Tibial artery (tissue), 4 donors: ENCODE results near the gene ADGRV1.

Experiments used
- DNase-seq, 2 donors: peaks; one replicate each; pipeline ENCODE4 v3.0.0-alpha.2; 2019
- H3K27ac ChIP-seq, 2 donors: fragments of 200-600 bp; sonication (generic) in 1 of 2; 1 replicate in 1 of 2; 2 replicates in 1 of 2; pipeline ENCODE4 v1.5.1; 2018 to 2019; ENCODE audit warnings: mild to moderate bottlenecking in 1 of 2
- H3K27me3 ChIP-seq, 2 donors: fragments of 200-600 bp; sonication (generic) in 1 of 2; one replicate each; pipeline versions ENCODE4 v1.5.1 to v1.6.0; 2016 to 2019
- H3K36me3 ChIP-seq, 3 donors: fragments of 200-600 bp; sonication (generic) in 2 of 3; one replicate each; pipeline ENCODE4 v1.5.1; 2016 to 2019; ENCODE audit warnings: mild to moderate bottlenecking in 2 of 3
- H3K4me1 ChIP-seq, 4 donors: fragments of 200-600 bp; sonication (generic) in 2 of 4; 1 replicate in 3 of 4; 2 replicates in 1 of 4; pipeline ENCODE4 v1.5.1; 2016 to 2019
- H3K4me3 ChIP-seq, 2 donors: fragments of 200-600 bp; sonication (generic) in 1 of 2; 1 replicate in 1 of 2; 2 replicates in 1 of 2; pipeline ENCODE4 v1.5.1; 2018 to 2019; ENCODE audit warnings: mild to moderate bottlenecking in 2 of 2
- H3K9me3 ChIP-seq, 3 donors: fragments of 200-600 bp; sonication (generic) in 1 of 3; one replicate each; pipeline ENCODE4 v1.5.1; 2016 to 2019
- CTCF ChIP-seq, 2 experiments: fragments of 200-600 bp in 1 of 2; fragments of 450-650 bp in 1 of 2; IDR thresholded peaks; one replicate each; pipeline ENCODE4 v1.5.1; 2017 to 2019; ENCODE audit warnings: antibody characterized with exemption in 2 of 2, mild to moderate bottlenecking in 1 of 2, moderate library complexity in 1 of 2
- intact Hi-C: fragments of 100-400 bp; cut with DNase I; formaldehyde crosslinking; loops from one replicate; pipeline ENCODE4 v1.15.0; 2023; ENCODE audit warnings: low total_unique reads

ADGRV1 gene

DNA sequence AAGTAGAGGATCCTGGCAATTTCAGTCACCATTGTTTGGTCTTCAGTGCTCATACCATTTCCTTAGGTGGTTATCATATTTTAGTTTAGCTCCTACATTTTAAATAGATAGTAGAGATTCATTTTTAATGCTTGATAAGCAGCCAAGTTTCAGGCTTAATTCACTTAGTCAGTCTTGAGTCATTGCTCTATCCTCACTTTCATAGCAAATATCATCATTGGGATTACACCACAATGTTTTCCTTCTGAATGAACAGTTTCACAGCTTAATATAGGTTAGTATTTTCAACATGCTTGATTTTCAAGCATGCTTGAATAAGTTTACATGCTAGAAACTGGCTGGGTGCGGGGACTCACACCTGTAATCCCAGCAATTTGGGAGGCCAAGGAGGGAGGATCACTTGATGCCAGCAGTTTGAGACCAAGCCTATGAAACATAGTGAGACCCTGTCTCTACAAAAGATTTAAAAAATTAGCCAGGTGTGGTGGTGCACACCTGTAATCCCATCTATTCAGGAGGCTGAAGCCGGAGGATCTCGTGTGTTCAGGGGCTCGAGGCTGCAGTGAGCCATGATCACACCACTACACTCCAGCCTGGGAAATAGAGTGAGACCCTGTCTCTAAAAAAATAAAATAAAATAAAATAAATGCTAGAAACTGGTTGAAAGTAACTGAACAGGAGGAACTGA lies 339.9 kb downstream of the ADGRV1 start:
- TF ChIP-seq CTCF (IDR thresholded peaks at IDR 0.05): no peak
- intact Hi-C loops: no loop called here
- H3K4me3 ChIP-seq: no peak overlapping the region
- H3K9me3 ChIP-seq: no peaks in the 10 kb centered on the region
- no peaks in the 10 kb centered on the region for H3K36me3 ChIP-seq
- peaks cover 0 to 11% (median 3%) of the 10 kb centered on the region in 4 donors for H3K4me1 ChIP-seq
- H3K27me3 ChIP-seq: no peaks in the 10 kb centered on the region
- DNase-seq: no peak
- H3K27ac ChIP-seq: no peak overlapping the region

- no peaks in the 10 kb centered on the region for H3K27me3 ChIP-seq
- H3K9me3 ChIP-seq: no peaks in the 10 kb centered on the region
- no peak overlapping the region for H3K27ac ChIP-seq
- H3K4me3 ChIP-seq: no peak overlapping the region
- peaks cover 0 to 11% (median 4%) of the 10 kb centered on the region in 4 donors for H3K4me1 ChIP-seq
- intact Hi-C loops: no loop called here
- no peaks in the 10 kb centered on the region for H3K36me3 ChIP-seq
- DNase-seq: no peak
- TF ChIP-seq CTCF (IDR thresholded peaks at IDR 0.05): no peak
These were observed 340.5 kb downstream of the ADGRV1 start for GRCh38 chr5:90899014-90899604.

DNA sequence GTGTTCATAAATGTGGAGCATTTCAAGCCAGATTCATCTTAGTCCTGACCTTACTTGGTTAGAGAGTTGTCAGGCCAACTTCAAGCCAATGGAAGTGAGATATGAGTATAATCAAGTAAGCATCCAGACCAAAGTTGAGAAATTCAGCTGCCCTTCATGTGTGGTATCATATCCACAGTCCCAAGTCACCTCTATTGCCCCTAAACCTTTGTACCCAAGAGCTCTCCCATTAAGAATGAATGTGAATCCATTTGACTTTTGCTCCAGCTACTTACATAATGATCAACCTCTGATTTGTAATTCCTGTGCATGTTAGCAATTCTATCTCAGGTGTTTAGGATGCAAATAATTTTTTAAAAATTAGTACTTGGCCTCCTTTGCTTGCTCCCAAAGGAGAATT lies 342.7 kb downstream of the ADGRV1 start:
- Histone ChIP-seq H3K27ac (no peak overlapping the region), H3K27me3 (no peaks in the 10 kb centered on the region), H3K36me3 (no peaks in the 10 kb centered on the region), H3K4me1 (peaks cover 0 to 11% (median 4%) of the 10 kb centered on the region in 4 donors), H3K9me3 (no peaks in the 10 kb centered on the region), H3K4me3 (no peak overlapping the region)
- intact Hi-C loops: no loop called here
- TF ChIP-seq CTCF (IDR thresholded peaks at IDR 0.05): no peak
- DNase-seq: no peak

DNA sequence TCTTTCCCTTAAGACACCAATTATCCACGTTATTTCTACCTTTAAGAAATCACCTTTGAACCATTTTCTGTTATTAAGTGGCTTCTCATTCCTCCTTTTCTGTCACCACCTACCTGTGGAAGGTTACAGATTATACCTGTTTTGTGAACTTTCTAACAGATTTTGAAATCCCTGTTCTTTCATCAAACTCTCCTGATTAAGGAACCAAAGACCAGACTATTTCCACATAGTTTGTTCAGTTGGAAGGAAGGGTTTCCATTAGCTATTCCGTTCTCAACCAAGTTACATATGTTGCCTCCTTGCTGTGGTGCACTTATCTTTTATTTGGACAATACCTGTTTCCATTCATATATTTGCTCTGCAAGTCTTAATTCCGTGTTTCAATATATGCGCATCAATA lies 343.6 kb downstream of the ADGRV1 start:
- Histone ChIP-seq H3K4me1 (peaks cover 0 to 11% (median 4%) of the 10 kb centered on the region in 4 donors), H3K4me3 (no peak overlapping the region), H3K9me3 (no peaks in the 10 kb centered on the region), H3K36me3 (no peaks in the 10 kb centered on the region), H3K27me3 (no peaks in the 10 kb centered on the region), H3K27ac (no peak overlapping the region)
- no peak for TF ChIP-seq CTCF (IDR thresholded peaks at IDR 0.05)
- intact Hi-C loops: no loop called here
- no peak for DNase-seq

- Histone ChIP-seq H3K9me3 (no peaks in the 10 kb centered on the region), H3K27ac (no peak overlapping the region), H3K4me1 (peaks cover 0 to 11% (median 4%) of the 10 kb centered on the region in 4 donors), H3K27me3 (no peaks in the 10 kb centered on the region), H3K4me3 (no peak overlapping the region), H3K36me3 (no peaks in the 10 kb centered on the region)
- no peak for DNase-seq
- intact Hi-C loops: no loop called here
- no peak for TF ChIP-seq CTCF (IDR thresholded peaks at IDR 0.05)
These were observed 344.2 kb downstream of the ADGRV1 start for GRCh38 chr5:90902651-90903386.
